ENCODE data around the gene RAP1GAP2.
A peak's percentile ranks its signal among the peaks of the same experiment; 100 is the strongest.

Gene RAP1GAP2

GRCh38 chr17:3004150-3004801 lies 208.0 kb downstream of the RAP1GAP2 start:
- DNase-seq (ENCODE audit: insufficient read length, low spot score) (peak; percentile 90), FAIRE-seq (no peak)
- TF ChIP-seq CTCF (IDR thresholded peaks at IDR 0.05; ENCODE audit: insufficient read depth, missing control alignments), result no peak

- no peak for FAIRE-seq
- peak; percentile 77 for DNase-seq (ENCODE audit: insufficient read length, low spot score)
- TF ChIP-seq CTCF (IDR thresholded peaks at IDR 0.05; ENCODE audit: insufficient read depth, missing control alignments), result no peak
These were observed 208.7 kb downstream of the RAP1GAP2 start for GRCh38 chr17:3004925-3005324.

- no peak for TF ChIP-seq CTCF (IDR thresholded peaks at IDR 0.05; ENCODE audit: insufficient read depth, missing control alignments)
- DNase-seq (ENCODE audit: insufficient read length, low spot score), result no peak
- FAIRE-seq, result no peak
These were observed 209.5 kb downstream of the RAP1GAP2 start for GRCh38 chr17:3005696-3006095.

- TF ChIP-seq CTCF (IDR thresholded peaks at IDR 0.05; ENCODE audit: insufficient read depth, missing control alignments), result no peak
- no peak for FAIRE-seq
These were observed 210.6 kb downstream of the RAP1GAP2 start for GRCh38 chr17:3006801-3007200.

GRCh38 chr17:3007651-3008121 lies 211.4 kb downstream of the RAP1GAP2 start:
- DNase-seq (ENCODE audit: insufficient read length, low spot score) (no peak), FAIRE-seq (no peak)
- TF ChIP-seq CTCF (IDR thresholded peaks at IDR 0.05; ENCODE audit: insufficient read depth, missing control alignments), result no peak

More at GRCh38 chr17:3006801-3007200, 210.6 kb downstream of the RAP1GAP2 start:
- DNase-seq (ENCODE audit: insufficient read length, low spot score), result no peak

- no peak for DNase-seq (ENCODE audit: insufficient read length, low spot score)
- no peak for TF ChIP-seq CTCF (IDR thresholded peaks at IDR 0.05; ENCODE audit: insufficient read depth, missing control alignments)
- FAIRE-seq, result no peak
These were observed 212.4 kb downstream of the RAP1GAP2 start for GRCh38 chr17:3008336-3009288.
